SU-DHL-6 (cell line): ENCODE results near the gene DGKK.

Source experiments
- CTCF ChIP-seq: fragments of 200-600 bp; sonication (generic); IDR thresholded peaks from one replicate; pipeline ENCODE4 v1.5.1; 2017; ENCODE audit warnings: antibody characterized with exemption, mild to moderate bottlenecking, low read length, moderate library complexity; ENCODE audit not compliant: insufficient read depth, poor library complexity, severe bottlenecking
- EZH2phosphoT487 ChIP-seq: fragments of 200-600 bp; sonication (generic), shearing (Covaris generic); conservative IDR thresholded peaks from 2 replicates; pipeline ENCODE4 v1.6.1; 2018; ENCODE audit warnings: mild to moderate bottlenecking, antibody characterized with exemption, low read length, moderate library complexity, mixed read lengths

DNA sequence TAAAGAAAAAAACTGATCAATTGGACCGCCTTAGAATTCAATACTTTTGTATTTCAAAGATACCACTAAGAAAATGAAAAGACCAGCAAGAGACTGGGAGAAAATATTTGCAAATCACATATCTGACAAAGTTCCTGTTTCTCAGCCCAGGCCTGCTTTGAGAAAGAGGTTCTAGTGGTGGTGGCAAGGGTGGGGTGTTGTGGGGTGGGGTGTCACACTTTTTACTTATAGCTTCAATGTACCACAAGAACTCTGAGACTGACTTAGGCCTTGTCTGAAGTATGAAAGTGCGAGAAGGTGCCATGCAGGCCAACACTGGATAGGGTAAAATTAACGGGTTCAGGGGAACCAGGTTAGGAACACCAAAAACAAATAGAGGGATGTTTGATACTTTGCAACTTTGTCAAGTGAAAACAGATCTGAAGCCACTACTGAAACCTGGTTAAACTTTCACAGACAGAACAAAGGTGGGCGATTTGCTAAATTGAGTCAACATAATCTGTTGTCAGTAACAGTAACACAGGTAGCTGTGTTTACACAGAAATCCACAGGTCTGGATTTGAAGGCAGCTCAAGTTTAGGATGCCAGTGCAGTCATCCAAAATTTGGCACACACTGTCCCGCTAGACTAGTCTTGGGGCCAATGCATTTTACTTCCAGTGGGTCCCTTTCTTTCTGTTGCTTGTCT lies 88.8 kb downstream of the DGKK start:
- TF ChIP-seq CTCF (no peak), EZH2phosphoT487 (no peak)
